ENCODE measurements around the gene ENOX1. TPM values are rescaled to one million over a fixed set of nuclear protein-coding genes. Genes with fewer than 3 reads are reported as not detected.

ENOX1 gene
- total RNA-seq, 1 experiment from 2014 or later = 0.95 TPM

GRCh38 chr13:43289470-43290255, 497.1 kb downstream of the ENOX1 start:
- POLR2A ChIA-PET (ENCODE audit: unreplicated experiment) = no interaction called here
- TF ChIP-seq CTCF (conservative IDR thresholded peaks at IDR 0.05; ENCODE audit: low read depth, low read length) = no peak
- TF ChIP-seq EZH2phosphoT487 (IDR thresholded peaks at IDR 0.05; ENCODE audit: borderline replicate concordance, low read length) = no peak
- TF ChIP-seq EZH2 (IDR thresholded peaks at IDR 0.05; ENCODE audit: low read length, unreplicated experiment) = no peak
- Histone ChIP-seq H3K4me3 (ENCODE audit: low read length) (no peak overlapping the region), H3K79me2 (ENCODE audit: low read length) (no peaks in the 10 kb centered on the region), H3K9me3 (ENCODE audit: low read length) (no peaks in the 10 kb centered on the region), H2AFZ (ENCODE audit: low read length) (no peak overlapping the region), H3K4me2 (ENCODE audit: low read length) (no peak overlapping the region), H3F3A (ENCODE audit: low read length, unreplicated experiment) (no peaks in the 10 kb centered on the region), H3K27me3 (ENCODE audit: low read length) (no peaks in the 10 kb centered on the region), H4K20me1 (ENCODE audit: low read length) (no peaks in the 10 kb centered on the region), H3K9ac (ENCODE audit: low read length) (no peak overlapping the region), H3K36me3 (ENCODE audit: low read depth, low read length) (no peaks in the 10 kb centered on the region), H3K27ac (ENCODE audit: low read length) (no peak overlapping the region), H3K4me1 (ENCODE audit: insufficient read depth, low read length) (peaks cover 40% of the 10 kb centered on the region), H3K9me2 (replicated peaks; ENCODE audit: low read length) (no peaks in the 10 kb centered on the region)
- intact Hi-C loops (cut with micrococcal nuclease) = loop anchor here (5.0 kb wide), 1 partner anchor 42 kb away; no protein-coding TSS in a partner anchor
- ATAC-seq (no peak), DNase-seq (no peak)
- CTCF ChIA-PET = no interaction called here
- no TSS peak for BruUV-seq (replicated peaks)

- Histone ChIP-seq H3K9me3 (ENCODE audit: low read length) (no peaks in the 10 kb centered on the region), H3K4me1 (ENCODE audit: insufficient read depth, low read length) (peaks cover 21% of the 10 kb centered on the region), H3K9ac (ENCODE audit: low read length) (no peak overlapping the region), H3K4me2 (ENCODE audit: low read length) (no peak overlapping the region), H3K27me3 (ENCODE audit: low read length) (no peaks in the 10 kb centered on the region), H4K20me1 (ENCODE audit: low read length) (no peaks in the 10 kb centered on the region), H3F3A (ENCODE audit: low read length, unreplicated experiment) (no peaks in the 10 kb centered on the region), H2AFZ (ENCODE audit: low read length) (no peak overlapping the region), H3K9me2 (replicated peaks; ENCODE audit: low read length) (no peaks in the 10 kb centered on the region), H3K36me3 (ENCODE audit: low read depth, low read length) (no peaks in the 10 kb centered on the region), H3K4me3 (ENCODE audit: low read length) (no peak overlapping the region), H3K27ac (ENCODE audit: low read length) (no peak overlapping the region), H3K79me2 (ENCODE audit: low read length) (no peaks in the 10 kb centered on the region)
- POLR2A ChIA-PET (ENCODE audit: unreplicated experiment) = no interaction called here
- TF ChIP-seq EZH2 (IDR thresholded peaks at IDR 0.05; ENCODE audit: low read length, unreplicated experiment) (no peak), EZH2phosphoT487 (IDR thresholded peaks at IDR 0.05; ENCODE audit: borderline replicate concordance, low read length) (no peak), CTCF (conservative IDR thresholded peaks at IDR 0.05; ENCODE audit: low read depth, low read length) (no peak)
- ATAC-seq = no peak
- BruUV-seq (replicated peaks) = no TSS peak
- CTCF ChIA-PET = no interaction called here
- intact Hi-C loops (cut with micrococcal nuclease) = no loop called here
- DNase-seq = no peak
These were observed 500.0 kb downstream of the ENOX1 start for GRCh38 chr13:43286751-43287150.

GRCh38 chr13:43285933-43286597, 500.7 kb downstream of the ENOX1 start:
- H3K4me1 ChIP-seq (ENCODE audit: insufficient read depth, low read length) = peaks cover 14% of the 10 kb centered on the region
- no TSS peak for BruUV-seq (replicated peaks)
- POLR2A ChIA-PET (ENCODE audit: unreplicated experiment) = no interaction called here
- H4K20me1 ChIP-seq (ENCODE audit: low read length) = no peaks in the 10 kb centered on the region
- no peak overlapping the region for H2AFZ ChIP-seq (ENCODE audit: low read length)
- ATAC-seq = no peak; the same call in 1 of the 2 replicates
- no peaks in the 10 kb centered on the region for H3K27me3 ChIP-seq (ENCODE audit: low read length)
- H3K4me3 ChIP-seq (ENCODE audit: low read length) = no peak overlapping the region
- H3K27ac ChIP-seq (ENCODE audit: low read length) = no peak overlapping the region
- DNase-seq = peak; percentile 33
- H3K36me3 ChIP-seq (ENCODE audit: low read depth, low read length) = no peaks in the 10 kb centered on the region
- intact Hi-C loops (cut with micrococcal nuclease) = no loop called here
- H3F3A ChIP-seq (ENCODE audit: low read length, unreplicated experiment) = no peaks in the 10 kb centered on the region
- CTCF ChIA-PET = no interaction called here
- H3K4me2 ChIP-seq (ENCODE audit: low read length) = no peak overlapping the region
- no peak overlapping the region for H3K9ac ChIP-seq (ENCODE audit: low read length)
- no peaks in the 10 kb centered on the region for H3K9me2 ChIP-seq (replicated peaks; ENCODE audit: low read length)
- H3K79me2 ChIP-seq (ENCODE audit: low read length) = no peaks in the 10 kb centered on the region
- TF ChIP-seq EZH2phosphoT487 (IDR thresholded peaks at IDR 0.05; ENCODE audit: borderline replicate concordance, low read length) (no peak), CTCF (conservative IDR thresholded peaks at IDR 0.05; ENCODE audit: low read depth, low read length) (no peak), EZH2 (IDR thresholded peaks at IDR 0.05; ENCODE audit: low read length, unreplicated experiment) (no peak)
- H3K9me3 ChIP-seq (ENCODE audit: low read length) = no peaks in the 10 kb centered on the region
